GM12891 (cell line): ENCODE measurements around the gene OPRD1.

Experiments used
- PAX5 ChIP-seq: IDR thresholded peaks from 2 replicates; pipeline ENCODE4 v1.6.1; 2011; ENCODE audit warnings: low read length, moderate library complexity, mild to moderate bottlenecking; ENCODE audit not compliant: insufficient read depth, severe bottlenecking
- POLR2A ChIP-seq: IDR thresholded peaks from 2 replicates; pipeline ENCODE4 v1.6.1; 2011; ENCODE audit warnings: low read depth, low read length, control low read depth
- POLR2AphosphoS5 ChIP-seq: IDR thresholded peaks from 2 replicates; pipeline ENCODE4 v1.6.1; 2011; ENCODE audit warnings: low read depth, low read length, control low read depth
- POU2F2 ChIP-seq: IDR thresholded peaks from 2 replicates; pipeline ENCODE4 v1.6.1; 2011; ENCODE audit warnings: low read depth, mild to moderate bottlenecking, control low read depth, low read length, moderate library complexity
- SPI1 ChIP-seq: IDR thresholded peaks from 2 replicates; pipeline ENCODE4 v1.6.1; 2011; ENCODE audit warnings: low read depth, low read length, control low read depth
- TAF1 ChIP-seq: IDR thresholded peaks from 2 replicates; pipeline ENCODE4 v1.6.1; 2011; ENCODE audit warnings: low read depth, low read length, control low read depth

- TF ChIP-seq POLR2A (no peak), POLR2AphosphoS5 (no peak), TAF1 (no peak), PAX5 (no peak), SPI1 (no peak), POU2F2 (no peak)
Measured at GRCh38 chr1:28913786-28914227, 101.8 kb downstream of the OPRD1 start.
